DMS 273 treated with DMSO at 0.1 percent for 48 hours (cell line): Measurements from ENCODE around the gene DUSP5.
"Not testable (repeated sequence)": the region's sequence is repeated elsewhere in the genome, so short reads cannot be mapped to it uniquely, and the experiment has no call there.

ENCODE experiments used
- DNase-seq: peaks from one replicate; lab custom pipeline; 2025; lab: John Stamatoyannopoulos, UW

DUSP5 gene

GRCh38 chr10:110522365-110522988, 24.8 kb downstream of the DUSP5 start:
- no peak for DNase-seq

GRCh38 chr10:110523736-110524135, 26.0 kb downstream of the DUSP5 start:
- DNase-seq = no peak

- DNase-seq = no peak
These were observed 26.6 kb downstream of the DUSP5 start for GRCh38 chr10:110524179-110524858.

- DNase-seq = no peak
These were observed 27.1 kb downstream of the DUSP5 start for GRCh38 chr10:110524859-110525232.

GRCh38 chr10:110525349-110526260, 27.9 kb downstream of the DUSP5 start:
- no peak for DNase-seq

DNA sequence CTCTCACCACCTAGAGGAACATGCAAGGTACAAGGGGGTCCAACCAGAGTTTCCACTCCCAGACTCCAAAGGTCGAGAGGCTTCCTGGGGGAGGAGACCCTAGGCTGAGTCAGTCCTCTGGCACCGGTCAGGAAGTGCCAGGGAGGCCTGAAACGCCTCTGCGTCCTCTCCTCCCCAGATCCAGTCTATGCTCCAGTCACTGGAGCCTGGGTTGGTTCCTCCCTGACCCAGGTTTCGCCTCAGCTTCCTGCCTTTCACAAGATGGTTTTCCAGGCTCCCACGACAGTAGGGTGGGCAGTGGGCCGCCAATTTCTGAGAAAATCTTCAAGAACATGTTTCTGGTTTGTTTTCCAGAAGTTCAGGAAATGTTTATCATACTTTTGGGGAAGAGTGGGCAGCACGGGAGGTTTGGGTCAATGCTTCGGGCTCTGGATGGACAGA, 30.0 kb downstream of the DUSP5 start:
- DNase-seq = no peak

- DNase-seq = no peak
These were observed 30.7 kb downstream of the DUSP5 start for GRCh38 chr10:110528224-110528996.

GRCh38 chr10:110528997-110529524, 31.4 kb downstream of the DUSP5 start:
- DNase-seq = not testable (repeated sequence)

DNA sequence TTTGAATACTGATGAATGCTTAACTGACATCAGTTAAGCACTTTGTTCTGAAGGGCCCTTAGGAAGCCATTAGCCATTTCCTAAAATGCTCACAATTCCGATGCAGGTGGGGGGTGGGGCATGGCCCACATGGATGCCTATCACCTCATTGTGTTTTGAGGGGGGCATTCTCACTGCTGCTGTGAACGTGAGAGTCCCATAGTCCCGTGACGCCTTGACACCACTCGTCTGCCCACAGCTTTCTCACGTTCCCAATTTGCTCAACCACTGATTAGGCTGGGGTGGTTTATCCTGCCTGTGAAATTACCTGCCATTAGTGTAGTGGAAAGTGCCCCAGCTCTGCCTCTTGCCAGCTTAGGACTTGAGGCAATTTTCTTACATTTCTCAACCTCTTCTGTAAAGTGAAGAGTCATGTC, 31.9 kb downstream of the DUSP5 start:
- no peak for DNase-seq

GRCh38 chr10:110530131-110530831, 32.6 kb downstream of the DUSP5 start:
- no peak for DNase-seq

DNA sequence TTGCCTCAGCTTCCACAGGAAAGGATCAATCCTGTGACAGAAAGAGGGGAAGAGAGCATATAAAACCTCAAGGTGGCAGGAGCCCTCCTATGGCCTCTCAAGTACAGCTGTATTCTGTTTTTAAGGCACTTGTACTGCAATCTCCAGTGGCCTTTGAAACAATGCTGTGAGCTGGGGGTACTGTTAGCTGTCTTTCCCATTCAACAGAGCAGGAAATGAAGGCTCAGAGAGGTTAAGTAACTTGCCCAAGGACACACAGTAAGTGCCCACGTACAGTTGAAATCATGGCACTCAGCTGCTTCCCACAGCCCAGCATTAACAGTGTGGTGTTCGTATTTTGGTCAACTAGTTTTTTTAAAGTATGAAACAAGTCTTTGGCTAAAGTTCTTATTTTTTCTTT, 34.0 kb downstream of the DUSP5 start:
- DNase-seq = no peak

DNA sequence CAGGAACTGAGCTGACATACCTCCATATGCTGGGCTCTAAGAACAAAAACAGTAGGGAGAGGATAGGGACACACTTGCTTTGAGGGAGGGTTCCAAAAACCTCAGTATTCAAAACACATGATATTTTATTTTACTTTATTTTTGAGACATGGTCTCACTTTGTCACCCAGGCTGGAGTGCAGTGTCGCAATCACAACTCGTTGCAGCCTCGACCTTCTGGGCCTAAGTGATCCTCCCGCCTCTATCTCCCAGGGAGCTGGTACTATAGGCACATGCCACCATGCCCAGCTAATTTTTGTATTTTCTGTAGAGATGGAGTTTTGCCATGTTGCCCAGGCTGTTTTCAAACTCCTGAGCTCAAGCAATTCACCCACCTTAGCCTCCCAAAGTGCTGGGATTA, 34.9 kb downstream of the DUSP5 start:
- DNase-seq = not testable (repeated sequence)

- DNase-seq = no peak
These were observed 35.4 kb downstream of the DUSP5 start for GRCh38 chr10:110533149-110533548.

- DNase-seq = no peak
These were observed 36.9 kb downstream of the DUSP5 start for GRCh38 chr10:110534571-110534970.

GRCh38 chr10:110535958-110536891, 38.5 kb downstream of the DUSP5 start:
- no peak for DNase-seq

DNA sequence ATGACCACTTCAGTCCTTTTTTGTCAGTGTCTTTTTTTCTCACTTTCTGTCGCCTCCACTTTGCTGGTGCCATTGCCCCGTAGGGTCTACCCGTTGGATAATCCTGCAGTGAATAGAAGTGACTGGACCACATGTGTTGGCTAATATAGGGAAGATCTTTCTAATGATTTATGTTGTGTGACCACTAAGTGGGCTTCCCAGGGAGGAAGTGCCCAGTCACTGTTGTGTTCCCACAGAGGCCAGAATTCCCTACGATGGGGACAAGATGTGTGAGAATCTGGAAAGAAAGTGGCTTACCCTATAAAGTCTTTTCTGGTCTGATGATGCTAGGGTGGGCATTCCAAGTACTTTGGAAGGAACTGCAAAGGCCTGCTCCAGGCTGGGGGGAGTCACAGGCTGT, 41.4 kb downstream of the DUSP5 start:
- no peak for DNase-seq

DNA sequence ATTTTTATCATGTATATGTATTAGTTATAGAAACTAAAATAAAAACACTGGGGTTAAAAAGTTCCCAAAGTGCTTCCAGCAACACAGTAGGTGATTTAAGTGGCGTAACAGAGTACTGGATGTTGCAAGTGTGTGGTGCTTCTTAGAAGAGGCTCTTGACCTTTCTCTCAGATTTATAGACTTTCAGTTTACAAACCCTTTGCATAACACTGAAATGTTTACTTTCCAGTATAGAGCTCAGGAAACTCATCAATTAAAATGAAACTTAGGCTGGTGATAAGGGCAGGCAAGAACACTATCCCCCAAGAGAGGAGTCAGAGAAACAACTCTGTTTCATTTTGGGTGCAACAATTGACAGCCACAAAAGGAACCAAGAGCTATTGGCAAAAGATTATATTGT, 42.3 kb downstream of the DUSP5 start:
- DNase-seq = no peak

DNA sequence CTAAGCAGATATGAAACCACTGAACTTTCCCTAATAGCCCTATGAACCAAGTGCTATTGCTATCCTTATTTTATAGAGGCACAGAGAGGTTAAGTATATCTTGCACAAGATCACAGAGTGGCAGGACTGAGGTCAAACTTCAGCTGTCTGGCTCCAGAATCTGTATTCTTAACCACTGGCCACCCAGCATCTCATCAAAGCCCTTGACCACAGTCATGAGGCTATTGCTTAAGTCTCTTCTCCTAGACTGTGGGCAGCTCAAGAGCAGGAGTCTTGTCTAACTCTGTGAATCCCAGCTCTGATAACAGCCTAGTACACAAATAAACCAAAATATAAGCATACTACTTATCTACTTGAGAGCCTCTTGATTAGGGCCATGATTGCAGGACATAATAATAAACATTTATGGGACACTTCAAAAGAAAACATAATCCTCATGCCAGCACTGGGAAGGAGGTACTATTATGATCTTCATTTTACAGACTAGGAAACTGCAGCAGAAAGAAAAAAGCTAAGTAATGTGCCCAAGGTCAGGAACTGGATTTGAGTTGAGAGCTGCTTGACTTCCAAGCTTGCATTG, 47.3 kb downstream of the DUSP5 start:
- DNase-seq = no peak

- DNase-seq = no peak
These were observed 48.4 kb downstream of the DUSP5 start for GRCh38 chr10:110546077-110546476.
